Stimulated activated CD8-positive, alpha-beta memory T cell treated with anti-CD3 and anti-CD28 coated beads, Interleukin-2, amount 100 ng/mL, for 48 hours (primary cell): ENCODE measurements around the gene IDUA.
"Not testable (repeated sequence)": the region's sequence is repeated elsewhere in the genome, so short reads cannot be mapped to it uniquely, and the experiment has no call there.

Source experiments
- DNase-seq, 2 donors: peaks; one replicate each; pipeline ENCODE4 v3.0.0-alpha.2; 2020; ENCODE audit warnings: low read depth in 2 of 2

IDUA gene

DNA sequence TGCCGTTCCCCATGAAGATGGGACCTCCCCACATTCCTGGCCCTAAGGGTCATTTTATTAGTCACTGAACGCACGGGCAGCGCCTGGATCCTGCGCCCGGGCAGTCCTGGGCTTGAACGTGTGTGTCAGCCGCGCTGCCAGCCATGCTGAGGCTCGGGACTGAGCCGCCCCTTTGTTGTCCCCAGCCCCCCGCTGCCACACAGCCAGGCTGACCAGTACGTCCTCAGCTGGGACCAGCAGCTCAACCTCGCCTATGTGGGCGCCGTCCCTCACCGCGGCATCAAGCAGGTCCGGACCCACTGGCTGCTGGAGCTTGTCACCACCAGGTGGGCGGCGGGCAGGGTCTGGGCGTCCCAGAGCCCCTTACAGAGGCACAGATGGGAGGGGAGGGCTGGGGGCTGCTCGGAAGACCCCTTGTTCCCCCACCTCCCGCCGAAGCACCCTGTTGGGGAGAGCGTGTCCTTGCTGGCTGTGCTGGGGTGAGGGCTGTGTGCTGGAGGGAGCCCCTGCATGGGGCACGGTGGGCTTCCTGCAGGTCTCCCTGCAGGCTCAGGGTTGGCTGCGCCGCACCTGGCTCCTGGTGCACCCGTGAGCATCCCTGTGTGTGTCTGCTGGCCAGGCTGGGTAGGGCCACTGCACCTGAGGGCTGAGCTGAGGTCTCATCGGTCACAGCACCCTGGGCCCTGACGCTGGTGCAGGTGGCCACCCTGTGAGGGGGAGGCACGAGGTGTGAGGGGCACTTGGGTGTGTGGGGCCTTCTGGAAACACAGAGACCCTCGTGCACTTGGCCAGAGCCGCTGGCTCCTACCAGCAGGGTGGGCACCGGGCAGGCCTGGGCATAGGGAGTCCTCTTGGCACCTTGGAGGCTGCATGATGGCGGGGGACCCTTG is 1.0 kb downstream of the IDUA start:
- DNase-seq, result no peak

- no peak for DNase-seq
Measured at GRCh38 chr4:988726-989721, 2.2 kb downstream of the IDUA start.

- DNase-seq, result no peak
Measured at GRCh38 chr4:989722-990471, 3.1 kb downstream of the IDUA start.

GRCh38 chr4:990746-991367 is 4.0 kb downstream of the IDUA start:
- DNase-seq, result no peak

GRCh38 chr4:991451-992296 is 4.8 kb downstream of the IDUA start:
- no peak for DNase-seq

GRCh38 chr4:992297-993110 is 5.7 kb downstream of the IDUA start:
- DNase-seq, result no peak

- DNase-seq, result no peak
Measured at GRCh38 chr4:993111-994029, 6.5 kb downstream of the IDUA start, which contains the start of gene SLC26A1. TSS of gene SLC26A1 (minus strand) at chr4:993404. CDS start at chr4:991703, 1,701 bp downstream.

- DNase-seq, result no peak
Measured at GRCh38 chr4:995311-996026, 8.6 kb downstream of the IDUA start.

GRCh38 chr4:996030-996996 is 9.5 kb downstream of the IDUA start:
- DNase-seq, result no peak

DNA sequence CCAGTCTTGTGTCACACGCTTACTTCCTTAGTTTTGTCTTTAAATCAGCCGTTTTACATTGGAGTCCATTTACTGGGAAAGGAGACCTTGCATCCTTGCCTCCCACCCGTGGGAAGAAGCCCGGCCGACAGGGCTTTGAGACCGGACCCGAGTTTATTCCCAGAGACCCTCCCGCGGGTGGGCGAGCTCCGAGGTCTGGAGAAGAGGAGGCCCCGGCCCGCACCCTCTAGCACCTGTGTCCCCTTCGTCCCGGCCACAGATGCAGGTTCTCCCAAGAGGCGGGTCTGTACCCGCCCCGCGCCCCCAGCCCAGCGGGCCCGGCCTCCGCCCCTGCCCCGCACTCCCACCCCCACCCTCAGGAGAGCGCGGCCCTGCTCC is 10.1 kb downstream of the IDUA start:
- DNase-seq, result no peak

- DNase-seq, result no peak
Measured at GRCh38 chr4:997375-998071, 10.7 kb downstream of the IDUA start.

- DNase-seq, result no peak
Measured at GRCh38 chr4:998096-998691, 11.3 kb downstream of the IDUA start.

- not testable (repeated sequence) for DNase-seq
Measured at GRCh38 chr4:999240-999863, 12.5 kb downstream of the IDUA start.

GRCh38 chr4:999882-1000425 is 13.1 kb downstream of the IDUA start:
- no peak for DNase-seq
